A549 (cell line): Measurements from ENCODE around the gene CCDC197.

Experiments
- CHD4 ChIP-seq: fragments of 200-600 bp; sonication (generic); IDR thresholded peaks from 2 replicates; pipeline ENCODE4 v1.6.1; 2016; ENCODE audit warnings: antibody characterized with exemption, mild to moderate bottlenecking, borderline replicate concordance
- CTCF ChIP-seq: fragments of >200 bp; sonication (Bioruptor Twin); formaldehyde crosslinking; IDR thresholded peaks from 3 replicates; pipeline ENCODE4 v1.5.1; 2016

- TF ChIP-seq CTCF (no peak), CHD4 (no peak)
Measured at GRCh38 chr14:94038921-94039629, 42.0 kb downstream of the CCDC197 start.
